ENCODE measurements around the gene APLP1. TPM values are rescaled to one million over a fixed set of nuclear protein-coding genes. Genes with fewer than 3 reads are reported as not detected.

Gene APLP1
- total RNA-seq, 1 experiment from 2014 or later = 15.5 TPM

- TF ChIP-seq, protein P1, sequence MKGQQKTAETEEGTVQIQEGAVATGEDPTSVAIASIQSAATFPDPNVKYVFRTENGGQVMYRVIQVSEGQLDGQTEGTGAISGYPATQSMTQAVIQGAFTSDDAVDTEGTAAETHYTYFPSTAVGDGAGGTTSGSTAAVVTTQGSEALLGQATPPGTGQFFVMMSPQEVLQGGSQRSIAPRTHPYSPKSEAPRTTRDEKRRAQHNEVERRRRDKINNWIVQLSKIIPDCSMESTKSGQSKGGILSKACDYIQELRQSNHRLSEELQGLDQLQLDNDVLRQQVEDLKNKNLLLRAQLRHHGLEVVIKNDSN (CRISPR knock-in tag; IDR thresholded peaks at IDR 0.05) = no peak
Observed at GRCh38 chr19:35888398-35888797, 20.0 kb downstream of the APLP1 start (continued).

GRCh38 chr19:35889370-35890112 is 21.2 kb downstream of the APLP1 start:
- peaks cover 54% of the 10 kb centered on the region for H3K36me3 Mint-ChIP-seq
- H3K27ac Mint-ChIP-seq = no peak overlapping the region
- H3K4me1 Mint-ChIP-seq = no peaks in the 10 kb centered on the region
- DNase-seq (ENCODE audit: low spot score) (no peak), ATAC-seq (no peak)
- no peaks in the 10 kb centered on the region for H3K9me3 Mint-ChIP-seq
- H3K27me3 Mint-ChIP-seq (ENCODE audit: low read depth) = no peaks in the 10 kb centered on the region
- ChIA-PET CTCF (no interaction called here), POLR2A (no interaction called here)
- H3K4me3 Mint-ChIP-seq = no peak overlapping the region
- no peak for TF ChIP-seq ARID4B (CRISPR knock-in tag; IDR thresholded peaks at IDR 0.05; ENCODE audit: borderline replicate concordance)
- no peak for TF ChIP-seq ATF3 (CRISPR knock-in tag; conservative IDR thresholded peaks at IDR 0.05)
- TF ChIP-seq FOXP1 (CRISPR knock-in tag; IDR thresholded peaks at IDR 0.05; ENCODE audit: borderline replicate concordance) = no peak
- no peak for TF ChIP-seq ZNF219 (CRISPR knock-in tag; IDR thresholded peaks at IDR 0.05; ENCODE audit: borderline replicate concordance)
- no peak for TF ChIP-seq MXD4 (CRISPR knock-in tag; IDR thresholded peaks at IDR 0.05; ENCODE audit: borderline replicate concordance)
- no peak for TF ChIP-seq ZNF423 (CRISPR knock-in tag; IDR thresholded peaks at IDR 0.05)
- no peak for TF ChIP-seq ZNF138 (CRISPR knock-in tag; conservative IDR thresholded peaks at IDR 0.05)
- no peak for TF ChIP-seq HMGA2 (CRISPR knock-in tag; IDR thresholded peaks at IDR 0.05)
- no peak for TF ChIP-seq GTF2I (CRISPR knock-in tag; conservative IDR thresholded peaks at IDR 0.05)
- no peak for TF ChIP-seq PRDM15 (CRISPR knock-in tag; IDR thresholded peaks at IDR 0.05)
- TF ChIP-seq E2F4 (CRISPR knock-in tag; IDR thresholded peaks at IDR 0.05; ENCODE audit: borderline replicate concordance, low read depth) = no peak

All from WTC11 (cell line).